IMR-90 (cell line): ENCODE measurements around the gene AQP9. TPM values are rescaled to one million over a fixed set of nuclear protein-coding genes. Genes with fewer than 3 reads are reported as not detected.

ENCODE experiments used
- ATAC-seq: fragments of 200-7000 bp; cut with Tn5 transposase; 2 replicates; pipeline ENCODE4 v1.9.1; 2020; ENCODE audit warnings: low read depth, mild to moderate bottlenecking, moderate library complexity
- BruUV-seq: library from RNA; stranded (reverse); fragments of 400-500 nt; replicated peaks from 2 replicates; lab custom pipeline; 2021; lab: Mats Ljungman, UMichigan
- CTCF ChIA-PET: fragments of 300-600 bp; formaldehyde crosslinking; extraction: SDS; loops from one replicate; lab custom pipeline; 2021; ENCODE audit warnings: antibody characterized with exemption; lab: Yijun Ruan, JAX
- POLR2A ChIA-PET: fragments of 300-600 bp; sonication (Branson Sonifier 250); formaldehyde crosslinking; loops from one replicate; lab custom pipeline; 2022; ENCODE audit warnings: antibody characterized with exemption; ENCODE audit not compliant: unreplicated experiment; lab: Charles Lee
- DNase-seq: peaks from one replicate; pipeline ENCODE4 v3.0.0; 2013
- H2AFZ ChIP-seq: replicated peaks from 2 replicates; pipeline ENCODE3; 2013; ENCODE audit warnings: low read length, mild to moderate bottlenecking; ENCODE audit not compliant: poor library complexity
- H2AK5ac ChIP-seq: 2 replicates; pipeline ENCODE4 v1.6.1; 2013; ENCODE audit warnings: low read depth, low read length, inconsistent platforms
- H2AK9ac ChIP-seq: replicated peaks from 2 replicates; pipeline ENCODE3; 2013; ENCODE audit warnings: mild to moderate bottlenecking, low read depth, low read length, moderate library complexity; ENCODE audit not compliant: poor library complexity
- H2BK120ac ChIP-seq: 2 replicates; pipeline ENCODE4 v1.6.1; 2013; ENCODE audit warnings: low read depth, low read length, inconsistent platforms
- H2BK15ac ChIP-seq: 3 replicates; pipeline ENCODE4 v1.6.1; 2013; ENCODE audit warnings: low read depth, low read length, inconsistent platforms
- H2BK20ac ChIP-seq: 2 replicates; pipeline ENCODE4 v1.6.1; 2013; ENCODE audit warnings: low read depth, mild to moderate bottlenecking, inconsistent platforms, low read length, moderate library complexity
- H2BK5ac ChIP-seq: 2 replicates; pipeline ENCODE4 v1.6.1; 2013; ENCODE audit warnings: mild to moderate bottlenecking, low read depth, low read length, inconsistent platforms; ENCODE audit not compliant: poor library complexity, severe bottlenecking
- H3K14ac ChIP-seq: replicated peaks from 2 replicates; pipeline ENCODE4 v1.6.1; 2013; ENCODE audit warnings: low read depth, low read length, inconsistent platforms
- H3K18ac ChIP-seq: 2 replicates; pipeline ENCODE4 v1.6.1; 2013; ENCODE audit warnings: low read depth, low read length, control low read depth
- H3K23ac ChIP-seq: 2 replicates; pipeline ENCODE4 v1.6.1; 2013; ENCODE audit warnings: low read depth, low read length, inconsistent platforms
- H3K27ac ChIP-seq: 2 replicates; pipeline ENCODE4 v1.5.1; 2013; ENCODE audit warnings: mild to moderate bottlenecking, control low read depth, low read length; ENCODE audit not compliant: insufficient read depth
- H3K27me3 ChIP-seq: 2 replicates; pipeline ENCODE4 v1.6.1; 2013; ENCODE audit warnings: low read length; ENCODE audit not compliant: control insufficient read depth, insufficient read depth
- H3K36me3 ChIP-seq: 2 replicates; pipeline ENCODE4 v1.6.1; 2013; ENCODE audit warnings: low read length, mixed read lengths; ENCODE audit not compliant: control insufficient read depth, insufficient read depth
- H3K4ac ChIP-seq: 2 replicates; pipeline ENCODE4 v1.6.1; 2013; ENCODE audit warnings: low read depth, low read length, inconsistent platforms
- H3K4me1 ChIP-seq: 2 replicates; pipeline ENCODE4 v1.6.1; 2013; ENCODE audit warnings: low read length, mixed read lengths; ENCODE audit not compliant: control insufficient read depth, insufficient read depth
- H3K4me2 ChIP-seq: 2 replicates; pipeline ENCODE4 v1.6.1; 2013; ENCODE audit warnings: low read depth, mild to moderate bottlenecking, control low read depth, low read length, moderate library complexity
- H3K4me3 ChIP-seq: 2 replicates; pipeline ENCODE4 v1.5.1; 2013; ENCODE audit warnings: low read depth, mild to moderate bottlenecking, control low read depth, low read length, moderate library complexity; ENCODE audit not compliant: insufficient read depth
- H3K56ac ChIP-seq: 2 replicates; pipeline ENCODE4 v1.6.1; 2013; ENCODE audit warnings: low read length, inconsistent platforms; ENCODE audit not compliant: insufficient read depth; ENCODE audit errors: extremely low read depth
- H3K79me1 ChIP-seq, 2 experiments: 2 replicates each; pipeline ENCODE4 v1.6.1; 2013; ENCODE audit warnings: low read length in 2 of 2, inconsistent platforms in 1 of 2, low read depth in 1 of 2
- H3K9ac ChIP-seq: 2 replicates; pipeline ENCODE4 v1.6.1; 2013; ENCODE audit warnings: low read depth, low read length, control low read depth
- H3K9me1 ChIP-seq: 2 replicates; pipeline ENCODE4 v1.6.1; 2013; ENCODE audit warnings: low read length, inconsistent platforms; ENCODE audit not compliant: insufficient read depth
- H3K9me3 ChIP-seq: 2 replicates; pipeline ENCODE4 v1.6.1; 2013; ENCODE audit warnings: low read length; ENCODE audit not compliant: control insufficient read depth, insufficient read depth
- H4K20me1 ChIP-seq: 2 replicates; pipeline ENCODE4 v1.6.1; 2013; ENCODE audit warnings: low read length, inconsistent platforms; ENCODE audit not compliant: insufficient read depth
- H4K5ac ChIP-seq: 2 replicates; pipeline ENCODE4 v1.6.1; 2013; ENCODE audit warnings: mild to moderate bottlenecking, low read depth, low read length, control low read depth
- H4K8ac ChIP-seq, 2 experiments: 2 replicates each; pipeline ENCODE4 v1.6.1; 2013; ENCODE audit warnings: low read depth in 2 of 2, low read length in 2 of 2, control low read depth in 1 of 2, inconsistent platforms in 1 of 2
- H4K91ac ChIP-seq: 2 replicates; pipeline ENCODE4 v1.6.1; 2013; ENCODE audit warnings: low read depth, low read length, inconsistent platforms; ENCODE audit not compliant: insufficient read depth
- BHLHE40 ChIP-seq: fragments of 150-350 bp; IDR thresholded peaks from 2 replicates; pipeline ENCODE4 v1.6.1; 2016; ENCODE audit warnings: mild to moderate bottlenecking, low read depth, low read length
- CHD1 ChIP-seq: IDR thresholded peaks from 2 replicates; pipeline ENCODE4 v1.6.1; 2012; ENCODE audit warnings: low read depth, low read length, improper control_type of control experiment
- ELK1 ChIP-seq: fragments of 150-350 bp; IDR thresholded peaks from 2 replicates; pipeline ENCODE4 v1.6.1; 2016; ENCODE audit warnings: low read depth, mild to moderate bottlenecking, low read length, moderate library complexity, borderline replicate concordance
- FOS ChIP-seq: fragments of 150-350 bp; IDR thresholded peaks from 2 replicates; pipeline ENCODE4 v1.6.1; 2016; ENCODE audit warnings: low read depth, low read length
- MAFK ChIP-seq: IDR thresholded peaks from 2 replicates; pipeline ENCODE4 v1.6.1; 2012; ENCODE audit warnings: low read depth, low read length, improper control_type of control experiment
- MAZ ChIP-seq: IDR thresholded peaks from 2 replicates; pipeline ENCODE4 v1.6.1; 2012; ENCODE audit warnings: low read depth, mild to moderate bottlenecking, low read length, improper control_type of control experiment, moderate library complexity, borderline replicate concordance
- POLR2A ChIP-seq: IDR thresholded peaks from 2 replicates; pipeline ENCODE4 v1.6.1; 2012; ENCODE audit warnings: mild to moderate bottlenecking, low read depth, low read length
- RAD21 ChIP-seq: IDR thresholded peaks from 2 replicates; pipeline ENCODE4 v1.6.1; 2012; ENCODE audit warnings: low read length, improper control_type of control experiment
- RFX5 ChIP-seq: IDR thresholded peaks from 2 replicates; pipeline ENCODE4 v1.8.0; 2012; ENCODE audit warnings: low read depth, mild to moderate bottlenecking, low read length, moderate library complexity
- WGBS, 2 experiments: methylation state at CpG; one replicate each; pipeline versions ENCODE4 v1.1.5 to v1.1.7; 2013; ENCODE audit warnings: missing lambda C conversion rate in 2 of 2; ENCODE audit not compliant: insufficient read length in 1 of 2; ENCODE audit errors: extremely low coverage in 2 of 2; 5-methylcytosine and 5-hydroxymethylcytosine counted together
- dilution Hi-C: fragments of 300-500 bp; cut with HindIII; formaldehyde crosslinking; loops from one replicate; pipeline ENCODE4 v1.14.3; 2018; ENCODE audit warnings: low sequenced_read_pairs; ENCODE audit not compliant: unreplicated experiment
- in situ Hi-C: fragments of 300-500 bp; cut with MboI; formaldehyde crosslinking; loops from 3 replicates; pipeline ENCODE4 v1.14.3; 2019; ENCODE audit warnings: low sequenced_read_pairs, inconsistent platforms, mixed read lengths
- intact Hi-C: fragments of 100-400 bp; cut with micrococcal nuclease; formaldehyde crosslinking; loops from 2 replicates; pipeline ENCODE4 v1.10.0; 2022
- polyA plus RNA-seq, 3 experiments: library from polyadenylated mRNA; depleted of rRNA; stranded (reverse); fragments of >200 nt; gene quantifications; 2 replicates each; pipeline ENCODE4 v1.2.3, GENCODE V29; 2012; ENCODE audit warnings: low replicate concordance in 1 of 3
- total RNA-seq: library from RNA; depleted of rRNA; stranded (reverse); fragments of >200 nt; gene quantifications from 2 replicates; pipeline ENCODE4 v1.2.3, GENCODE V29; 2012

Gene AQP9
- total and polyA plus RNA-seq, 2 of the 4 experiments (the other 2 are of a cell fraction) = not detected

GRCh38 chr15:58229297-58229768 is 91.2 kb downstream of the AQP9 start:
- POLR2A ChIA-PET = no interaction called here
- peak; percentile 21 for DNase-seq
- Histone ChIP-seq H3K9me1 (0 out of 2 replicates have a peak, but pooled peaks cover 2% of the 10 kb centered on the region), H4K8ac (peak overlapping the region; percentile 8 to 55; a peak in 3 of 4 replicates), H3K9ac (no peak overlapping the region), H3K79me1 (peaks cover 0 to 5% of the 10 kb centered on the region in 2 experiments; a peak in 1 of 4 replicates), H2BK15ac (peak overlapping the region; percentile 80; the same call in 1 of the 3 replicates), H2BK20ac (peak overlapping the region; percentile 27; the same call in 1 of the 2 replicates), H3K4me2 (peak overlapping the region; percentile 63; the same call in 1 of the 2 replicates), H2AK5ac (peak overlapping the region; percentile 27; the same call in 1 of the 2 replicates), H3K27ac (peak overlapping the region; percentile 48; the same call in 1 of the 2 replicates), H3K27me3 (no peaks in the 10 kb centered on the region), H3K9me3 (no peaks in the 10 kb centered on the region), H3K36me3 (no peaks in the 10 kb centered on the region), H3K4ac (peak overlapping the region; percentile 66; the same call in 1 of the 2 replicates), H4K5ac (peak overlapping the region; percentile 62), H3K18ac (peak overlapping the region; percentile 51), H4K91ac (peak overlapping the region; percentile 9; the same call in 1 of the 2 replicates), H2AFZ (no peak overlapping the region), H3K56ac (no peak overlapping the region), H2BK5ac (peak overlapping the region; percentile 68), H2AK9ac (no peak overlapping the region), H3K14ac (peak overlapping the region; percentile 26), H3K23ac (peak overlapping the region; percentile 25; the same call in 1 of the 2 replicates), H4K20me1 (no peaks in the 10 kb centered on the region), H3K4me1 (peaks cover 13% of the 10 kb centered on the region), H2BK120ac (peak overlapping the region; percentile 39; the same call in 1 of the 2 replicates), H3K4me3 (no peak overlapping the region)
- no TSS peak for BruUV-seq
- intact Hi-C loops (loop anchor here (2.0 to 10.0 kb wide), 4 partner anchors 103 to 625 kb away; partner anchors contain the start of genes ADAM10 and MINDY2), in situ Hi-C loops (loop anchor here (25.0 kb wide), 1 partner anchor 533 kb away; the partner anchor contains the start of gene MINDY2), dilution Hi-C loops (no loop called here)
- WGBS, 2 experiments = no CpG with 5 or more reads among the region's 8 CpGs
- TF ChIP-seq FOS = no peak
- TF ChIP-seq BHLHE40 = no peak
- TF ChIP-seq RFX5 = no peak
- TF ChIP-seq MAZ = no peak
- no peak for TF ChIP-seq ELK1
- no peak for TF ChIP-seq MAFK
- no peak for TF ChIP-seq CHD1
- TF ChIP-seq POLR2A = no peak
- no peak for TF ChIP-seq RAD21
- no peak for ATAC-seq
- CTCF ChIA-PET = interaction anchor here (0.6 to 1.3 kb wide), 2 partner anchors 13 to 625 kb away, joined by 3 read pairs; no protein-coding TSS in a partner anchor
